Stomach (tissue), 9 donors: Measurements from ENCODE around the gene FXYD4. TPM values are rescaled to one million over a fixed set of nuclear protein-coding genes. Genes with fewer than 3 reads are reported as not detected.
A peak's percentile ranks its signal among the peaks of the same experiment; 100 is the strongest.
"Not testable (repeated sequence)": the region's sequence is repeated elsewhere in the genome, so short reads cannot be mapped to it uniquely, and the experiment has no call there.

Experiments
- DNase-seq, 2 donors: peaks; one replicate each; pipeline versions ENCODE4 v3.0.0 to v3.0.0-alpha.2; 2013 to 2019
- H3K27ac ChIP-seq, 5 donors: fragments of 200-600 bp in 4 of 5; sonication (generic) in 4 of 5; one replicate each; pipeline ENCODE4 v1.5.1; 2013 to 2019; ENCODE audit warnings: mild to moderate bottlenecking in 1 of 5, moderate library complexity in 1 of 5
- H3K27me3 ChIP-seq, 3 donors: fragments of 200-600 bp; sonication (generic); one replicate each; pipeline ENCODE4 v1.5.1; 2017 to 2019; ENCODE audit warnings: mixed run types in 1 of 3
- H3K36me3 ChIP-seq, 4 donors: fragments of 200-600 bp; sonication (generic); 1 replicate in 3 of 4; 2 replicates in 1 of 4; pipeline ENCODE4 v1.5.1; 2016 to 2019
- H3K4me1 ChIP-seq, 4 donors: fragments of 200-600 bp; sonication (generic); one replicate each; pipeline ENCODE4 v1.5.1; 2016 to 2019
- H3K4me3 ChIP-seq, 4 donors: fragments of 200-600 bp; sonication (generic) in 3 of 4; one replicate each; pipeline ENCODE4 v1.5.1; 2016 to 2019; ENCODE audit warnings: mild to moderate bottlenecking in 1 of 4
- H3K9me3 ChIP-seq, 4 donors: fragments of 200-600 bp; sonication (generic); one replicate each; pipeline ENCODE4 v1.5.1; 2016 to 2019
- CTCF ChIP-seq, 7 experiments: fragments of 450-650 bp in 4 of 7; fragments of 200-600 bp in 3 of 7; sonication (generic) in 3 of 7; IDR thresholded peaks; one replicate each; pipeline ENCODE4 v1.5.1; 2016 to 2019; ENCODE audit warnings: antibody characterized with exemption in 7 of 7, control low read depth in 2 of 7, mild to moderate bottlenecking in 1 of 7
- EP300 ChIP-seq: sonication (generic); formaldehyde crosslinking; IDR thresholded peaks from one replicate; pipeline ENCODE4 v1.6.1; 2017; ENCODE audit warnings: antibody characterized with exemption
- POLR2A ChIP-seq, 4 donors: fragments of 450-650 bp; IDR thresholded peaks; one replicate each; pipeline ENCODE4 v1.6.1; 2016; ENCODE audit warnings: antibody characterized with exemption in 4 of 4, control low read depth in 2 of 4, mild to moderate bottlenecking in 1 of 4, moderate library complexity in 1 of 4
- POLR2AphosphoS5 ChIP-seq, 3 donors: sonication (generic); formaldehyde crosslinking; IDR thresholded peaks; one replicate each; pipeline ENCODE4 v1.6.1; 2016; ENCODE audit warnings: antibody characterized with exemption in 3 of 3
- WGBS, 5 donors: extraction: QIAGEN DNeasy Blood & Tissue Kit in 3 of 5; methylation state at CpG; one replicate each; pipeline versions ENCODE4 v1.1.5 to v1.1.7; 2013 to 2018; 5-methylcytosine and 5-hydroxymethylcytosine counted together
- intact Hi-C: fragments of 100-400 bp; cut with DNase I; formaldehyde crosslinking; loops from one replicate; pipeline ENCODE4 v1.15.1; 2023; ENCODE audit warnings: low total_unique reads
- polyA plus RNA-seq, 3 donors: library from polyadenylated mRNA; stranded (reverse); fragments of 200-250 nt; gene quantifications; one replicate each; pipeline ENCODE4 v1.2.3, GENCODE V29; 2013
- small RNA-seq, 4 donors: library from RNA; depleted of rRNA; stranded (forward); fragments of <200 nt; gene quantifications; one replicate each; pipeline ENCODE3, GENCODE V24; 2016
- total RNA-seq, 5 donors: library from RNA; depleted of rRNA; stranded (reverse); fragments of >200 nt; gene quantifications; one replicate each; pipeline versions ENCODE4 v1.1.0 to v1.2.3, GENCODE V29; 2014 to 2016
- donor health status: healthy with polysubstance abuse.
- donor health status: Bipolar disorder and iron deficiency.
- donor health status: healthy.

The FXYD4 gene
- total and polyA plus RNA-seq, 8 donors: 2.8 to 7.3 (median 6.0) TPM; not detected in 5

- H3K9me3 ChIP-seq: no peaks in the 10 kb centered on the region
- TF ChIP-seq CTCF (IDR thresholded peaks at IDR 0.05) (no peak), POLR2AphosphoS5 (IDR thresholded peaks at IDR 0.05) (no peak), POLR2A (IDR thresholded peaks at IDR 0.05) (no peak), EP300 (no peak)
- WGBS, 5 donors: 80 to 86% (median 83%) methylated on average over 6 of the region's 6 CpGs
- H3K27ac ChIP-seq: peak overlapping the region; percentile 31 to 99 (median 96)
- peaks cover 14 to 27% (median 21%) of the 10 kb centered on the region in 4 donors for H3K4me1 ChIP-seq
- H3K36me3 ChIP-seq: no peaks in the 10 kb centered on the region
- peak overlapping the region in 2 of 4 donors; percentile 60 to 61 for H3K4me3 ChIP-seq
- H3K27me3 ChIP-seq: no peaks in the 10 kb centered on the region
- intact Hi-C loops: no loop called here
- no peak for DNase-seq
These were observed 50.1 kb downstream of the FXYD4 start for GRCh38 chr10:43421519-43421918.

- Histone ChIP-seq H3K27ac (peak overlapping the region; percentile 31 to 99 (median 96)), H3K4me1 (peaks cover 14 to 27% (median 21%) of the 10 kb centered on the region in 4 donors)
- 75 to 89% (median 80%) methylated on average over 4 of the region's 4 CpGs for WGBS, 5 donors
- DNase-seq, H3K27me3 ChIP-seq, H3K36me3 ChIP-seq, intact Hi-C loops, H3K4me3 ChIP-seq, H3K9me3 ChIP-seq: not testable (repeated sequence)
These were observed 50.5 kb downstream of the FXYD4 start for GRCh38 chr10:43421944-43422343.

- Histone ChIP-seq H3K36me3 (no peaks in the 10 kb centered on the region), H3K27me3 (no peaks in the 10 kb centered on the region), H3K4me3 (no peak overlapping the region), H3K27ac (no peak overlapping the region), H3K9me3 (no peaks in the 10 kb centered on the region), H3K4me1 (peaks cover 14 to 20% (median 17%) of the 10 kb centered on the region in 4 donors)
- TF ChIP-seq CTCF (IDR thresholded peaks at IDR 0.05) (no peak), POLR2AphosphoS5 (IDR thresholded peaks at IDR 0.05) (no peak), EP300 (no peak), POLR2A (IDR thresholded peaks at IDR 0.05) (no peak)
- intact Hi-C loops: no loop called here
- DNase-seq: no peak
- 85 to 94% (median 93%) methylated on average over 6 of the region's 6 CpGs for WGBS, 5 donors
These were observed 53.0 kb downstream of the FXYD4 start for GRCh38 chr10:43424416-43424815.

Small RNAs within 50 kb of the gene (small RNA-seq; reads per million reads assigned to genes)
- gene RNU6ATAC11P: 0 reads per million in 4 donors
- 0 reads per million in 4 donors for gene SNORD3J

Other genes starting within 250 kb of the FXYD4 start
- 10 to 100 TPM in 2 of 5 donors, 1 to 10 TPM in 3; 2.0 to 30.1 (median 8.9) TPM for gene CSGALNACT2, start 233.2 kb upstream of the FXYD4 start, total RNA-seq
- gene CSGALNACT2, start 233.2 kb upstream of the FXYD4 start, polyA plus RNA-seq: 10 to 100 TPM in 1 of 3 donors, 1 to 10 TPM in 2; 4.1 to 10.7 (median 6.7) TPM
- gene RASGEF1A, start 104.6 kb upstream of the FXYD4 start, total RNA-seq: 1 to 10 TPM in 1 of 5 donors, under 1 TPM in 2, not detected in 2; 0.55 to 2.9 (median 0.87) TPM
- under 1 TPM; 0.46 to 0.70 (median 0.68) TPM for gene RASGEF1A, start 104.6 kb upstream of the FXYD4 start, polyA plus RNA-seq
- 100 to 1,000 TPM in 2 of 5 donors, 10 to 100 TPM in 3; 36.2 to 169 (median 87.0) TPM for gene HNRNPF, start 37.5 kb downstream of the FXYD4 start, total RNA-seq
- gene HNRNPF, start 37.5 kb downstream of the FXYD4 start, polyA plus RNA-seq: 100 to 1,000 TPM in 1 of 3 donors, 10 to 100 TPM in 2; 74.7 to 131 (median 87.5) TPM
- gene ZNF487, start 65.5 kb downstream of the FXYD4 start, total RNA-seq: 10 to 100 TPM in 1 of 5 donors, 1 to 10 TPM in 3, under 1 TPM in 1; 0.45 to 11.0 (median 4.8) TPM
- gene ZNF487, start 65.5 kb downstream of the FXYD4 start, polyA plus RNA-seq: 1 to 10 TPM; 3.7 to 8.4 (median 4.3) TPM
- 10 to 100 TPM in 1 of 5 donors, 1 to 10 TPM in 2, not detected in 2; 4.0 to 37.5 (median 5.2) TPM for gene ZNF239, start 203.0 kb downstream of the FXYD4 start, total RNA-seq
- gene ZNF239, start 203.0 kb downstream of the FXYD4 start, polyA plus RNA-seq: 1 to 10 TPM; 1.4 to 1.9 (median 1.6) TPM
- 10 to 100 TPM in 1 of 5 donors, 1 to 10 TPM in 3, not detected in 1; 1.8 to 12.1 (median 5.0) TPM for gene ZNF485, start 234.8 kb downstream of the FXYD4 start, total RNA-seq
- gene ZNF485, start 234.8 kb downstream of the FXYD4 start, polyA plus RNA-seq: 1 to 10 TPM; 1.8 to 2.6 (median 1.9) TPM